ENCODE results near the gene VWA7.
A peak's percentile ranks its signal among the peaks of the same experiment; 100 is the strongest.

VWA7 gene

GRCh38 chr6:31792761-31793171 is 15.6 kb upstream of the VWA7 start:
- no peak overlapping the region for H3K27ac ChIP-seq
- TF ChIP-seq CTCF (IDR thresholded peaks at IDR 0.05) (no peak), ZFX (IDR thresholded peaks at IDR 0.05; ENCODE audit: borderline replicate concordance) (no peak)

GRCh38 chr6:31792090-31792374 is 14.9 kb upstream of the VWA7 start:
- TF ChIP-seq CTCF (IDR thresholded peaks at IDR 0.05), result no peak
- no peak for TF ChIP-seq ZFX (IDR thresholded peaks at IDR 0.05; ENCODE audit: borderline replicate concordance)
- no peak overlapping the region for H3K27ac ChIP-seq

GRCh38 chr6:31791324-31792089 is 14.4 kb upstream of the VWA7 start:
- TF ChIP-seq CTCF (IDR thresholded peaks at IDR 0.05), result peak; percentile 85
- no peak for TF ChIP-seq ZFX (IDR thresholded peaks at IDR 0.05; ENCODE audit: borderline replicate concordance)
- no peak overlapping the region for H3K27ac ChIP-seq

GRCh38 chr6:31785475-31785874 is 8.3 kb upstream of the VWA7 start:
- no peak overlapping the region for H3K27ac ChIP-seq
- TF ChIP-seq ZFX (IDR thresholded peaks at IDR 0.05; ENCODE audit: borderline replicate concordance), result no peak
- TF ChIP-seq CTCF (IDR thresholded peaks at IDR 0.05), result no peak

GRCh38 chr6:31784098-31784925 is 7.2 kb upstream of the VWA7 start:
- no peak for TF ChIP-seq CTCF (IDR thresholded peaks at IDR 0.05)
- no peak for TF ChIP-seq ZFX (IDR thresholded peaks at IDR 0.05; ENCODE audit: borderline replicate concordance)
- no peak overlapping the region for H3K27ac ChIP-seq

- H3K27ac ChIP-seq, result no peak overlapping the region
- no peak for TF ChIP-seq CTCF (IDR thresholded peaks at IDR 0.05)
- TF ChIP-seq ZFX (IDR thresholded peaks at IDR 0.05; ENCODE audit: borderline replicate concordance), result no peak
Measured at GRCh38 chr6:31782126-31782855, 5.2 kb upstream of the VWA7 start.

Measured in 22Rv1 (cell line).